OCI-M2 (cell line): ENCODE results near the gene FAM131B.

ENCODE experiments used
- DNase-seq: peaks from one replicate; lab custom pipeline; 2025; ENCODE audit not compliant: unreplicated experiment; lab: John Stamatoyannopoulos, UW

Gene FAM131B

DNA sequence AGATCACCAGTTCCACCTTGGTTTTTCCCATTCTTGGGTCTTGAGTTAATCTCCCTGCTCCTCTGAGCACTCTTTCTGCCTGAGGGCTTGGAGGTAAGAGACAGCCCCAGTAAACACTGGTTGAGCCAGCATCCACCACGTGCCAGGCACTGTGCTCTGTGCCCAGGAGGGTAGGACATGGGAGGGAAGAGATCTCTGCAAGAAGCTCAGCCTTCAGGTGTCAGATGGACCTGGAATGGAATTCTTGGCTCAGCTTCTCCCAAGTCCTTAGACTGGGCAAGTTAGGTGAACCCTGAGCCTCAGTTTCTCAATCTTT, 21.1 kb upstream of the FAM131B start:
- no peak for DNase-seq

GRCh38 chr7:143382791-143383641, 20.5 kb upstream of the FAM131B start:
- DNase-seq, result no peak

- no peak for DNase-seq
These were observed 19.7 kb upstream of the FAM131B start for GRCh38 chr7:143382126-143382790.

- DNase-seq, result no peak
These were observed 19.1 kb upstream of the FAM131B start for GRCh38 chr7:143381427-143382125.

GRCh38 chr7:143380646-143381426, 18.3 kb upstream of the FAM131B start, which contains the start of gene ZYX:
Gene ZYX (plus strand): TSS chr7:143381345. CDS start chr7:143381572, 227 bp downstream.
- DNase-seq, result peak; percentile 88

GRCh38 chr7:143380260-143380645, 17.7 kb upstream of the FAM131B start:
- peak; percentile 81 for DNase-seq

DNA sequence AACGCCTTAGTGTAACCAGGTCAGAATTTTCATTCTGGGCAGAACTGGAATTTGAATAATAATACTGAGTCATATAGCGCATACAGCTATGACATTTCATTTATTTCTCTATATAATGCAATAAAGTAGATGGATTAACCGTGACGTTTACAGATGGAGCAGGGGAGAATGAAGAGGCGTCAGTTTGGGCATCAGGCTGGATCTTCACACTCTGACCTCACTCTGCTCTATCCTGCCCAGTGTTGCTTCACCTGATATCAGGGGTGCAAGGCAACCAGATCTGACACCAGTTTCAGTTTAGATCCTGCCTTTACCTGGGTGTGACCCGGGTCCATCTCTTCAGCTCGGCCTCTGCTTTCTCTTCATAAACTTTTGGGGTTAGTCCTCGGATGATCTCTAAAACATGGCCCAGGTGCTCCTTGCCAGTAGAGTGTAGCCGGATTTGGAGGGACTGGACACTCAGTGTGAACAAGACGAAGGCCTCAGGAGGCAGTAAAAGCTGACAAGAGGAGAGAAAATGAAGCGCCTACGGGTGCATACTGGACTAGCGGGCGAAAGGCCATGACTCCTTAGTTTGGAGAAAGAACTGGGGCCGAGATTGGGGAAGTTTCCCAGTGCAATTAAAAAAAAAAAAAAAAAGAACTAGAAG, 17.2 kb upstream of the FAM131B start:
- no peak for DNase-seq

- DNase-seq, result no peak
These were observed 13.9 kb upstream of the FAM131B start for GRCh38 chr7:143376396-143376795.

DNA sequence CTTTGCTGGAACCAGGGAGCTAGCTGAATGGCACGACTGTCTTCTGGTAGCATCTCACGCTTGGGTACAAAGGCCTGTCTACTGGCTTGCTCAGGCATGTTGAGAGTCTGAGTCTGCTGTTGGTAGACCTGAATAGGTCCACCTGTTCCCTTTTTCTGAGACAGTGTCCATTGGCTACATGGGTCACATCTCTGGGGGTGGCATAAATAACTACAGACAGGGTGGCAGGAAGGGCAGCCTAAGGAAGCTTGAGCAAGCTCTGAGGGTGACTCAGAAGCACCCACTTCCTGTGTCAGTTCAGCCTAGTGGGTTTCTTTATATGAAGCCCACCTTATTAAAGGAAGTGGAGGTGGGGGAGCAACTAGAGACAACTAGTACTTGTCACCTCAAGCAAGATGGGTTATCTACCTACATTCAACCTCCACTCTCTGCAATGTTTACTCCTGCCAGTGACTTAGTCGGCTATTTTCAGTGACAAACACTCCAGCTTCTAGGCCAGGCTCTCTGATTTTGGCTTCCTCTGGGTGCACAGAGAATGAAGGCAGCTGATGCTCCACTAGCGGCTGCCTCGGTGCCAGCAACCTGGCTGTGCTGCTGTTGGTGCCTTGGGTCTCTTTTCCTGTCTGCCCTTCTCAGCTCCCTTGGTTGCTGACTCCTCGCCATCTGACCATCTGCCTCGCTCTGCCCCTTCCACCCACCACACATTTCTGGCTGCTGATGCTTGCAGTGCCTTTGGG, 13.0 kb upstream of the FAM131B start:
- no peak for DNase-seq

DNA sequence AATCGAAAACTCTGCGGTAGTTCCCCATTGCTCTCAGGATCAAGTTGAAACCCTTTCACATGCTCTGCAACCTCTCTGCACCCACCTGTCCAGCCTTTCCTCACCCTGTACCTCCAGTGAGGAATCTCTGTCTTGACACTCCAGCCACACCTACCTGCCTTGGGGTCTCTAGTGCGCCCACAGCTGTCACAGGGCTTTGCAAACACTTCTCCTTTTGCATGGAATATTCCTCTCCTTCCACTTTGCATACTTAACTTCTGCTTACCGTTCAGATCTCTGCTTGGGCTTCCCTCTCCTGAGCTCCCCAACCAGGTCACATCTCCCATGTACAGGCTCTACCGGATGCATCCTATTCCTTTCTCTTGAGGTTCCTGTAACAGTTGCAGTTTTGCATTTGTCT, 12.0 kb upstream of the FAM131B start:
- DNase-seq, result no peak

DNA sequence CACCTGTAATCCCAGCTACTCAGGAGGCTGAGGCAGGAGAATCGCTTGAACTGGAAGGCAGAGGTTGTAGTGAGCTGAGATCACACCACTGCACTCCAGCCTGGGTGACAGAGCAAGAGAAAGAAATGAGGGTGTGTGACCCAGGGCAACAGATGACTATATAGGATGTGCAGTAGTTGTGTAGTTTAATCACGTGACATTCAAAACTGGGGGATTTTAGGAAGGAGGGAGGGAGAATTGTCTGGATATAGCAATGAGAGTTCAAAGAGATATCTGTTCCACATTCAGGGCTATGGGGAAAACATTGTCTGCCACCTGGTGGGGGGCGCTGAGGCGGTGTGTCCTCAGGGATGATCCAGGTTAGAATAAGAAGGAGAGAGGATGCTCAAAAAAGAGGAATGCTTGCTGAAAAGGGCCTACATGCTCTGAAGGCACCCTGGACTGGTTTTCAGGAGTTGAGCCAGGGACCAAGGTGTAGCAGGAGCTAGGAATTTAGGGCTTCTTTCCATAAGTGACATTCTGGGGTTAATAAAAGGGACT, 10.8 kb upstream of the FAM131B start:
- no peak for DNase-seq

- DNase-seq, result no peak
These were observed 9.6 kb upstream of the FAM131B start for GRCh38 chr7:143372070-143372469.

DNA sequence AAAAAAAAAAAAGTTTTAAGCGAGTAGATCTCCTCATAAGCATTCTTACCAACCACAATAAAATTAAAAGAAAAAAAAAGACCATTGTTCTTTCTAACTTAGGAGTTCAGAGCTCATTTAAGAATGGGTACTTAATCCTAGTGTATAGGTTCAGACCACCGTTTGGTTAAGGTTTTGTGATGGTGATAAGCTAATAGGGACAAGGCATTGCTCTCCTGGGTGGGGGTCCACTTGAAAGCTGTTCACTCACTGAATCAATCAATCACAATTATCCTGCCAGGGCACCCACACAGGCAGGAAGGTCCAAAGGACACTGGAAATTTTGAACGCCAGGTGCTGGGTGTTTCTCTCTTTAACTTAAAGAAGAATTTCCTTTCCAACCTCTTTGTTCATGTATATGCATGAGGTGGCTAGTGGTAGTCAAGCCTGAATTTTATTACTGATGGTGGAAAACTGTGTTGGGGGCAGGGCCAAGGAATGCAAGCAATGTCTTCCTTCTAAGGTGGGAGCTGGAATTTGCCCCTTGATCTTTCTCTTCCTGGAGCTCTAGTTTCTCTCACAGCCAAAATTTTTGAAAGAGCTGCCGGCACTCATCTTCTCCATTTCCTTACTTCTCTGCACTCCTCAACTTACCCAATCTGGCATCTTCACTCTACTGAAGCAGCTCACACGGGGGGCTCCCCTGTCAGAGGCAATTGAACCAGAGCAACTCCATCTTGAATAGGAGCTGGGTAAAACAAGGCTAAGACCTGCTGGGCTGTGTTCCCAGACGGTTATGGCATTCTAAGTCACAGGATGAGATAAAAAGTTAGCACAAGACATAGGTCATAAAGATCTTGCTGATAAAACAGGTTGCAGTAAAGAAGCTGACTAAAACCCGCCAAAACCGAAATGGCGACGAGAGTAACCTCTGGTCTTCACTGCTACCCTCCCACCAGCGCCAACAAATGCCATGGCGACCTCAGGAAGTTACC, 7.5 kb upstream of the FAM131B start:
- no peak for DNase-seq

DNA sequence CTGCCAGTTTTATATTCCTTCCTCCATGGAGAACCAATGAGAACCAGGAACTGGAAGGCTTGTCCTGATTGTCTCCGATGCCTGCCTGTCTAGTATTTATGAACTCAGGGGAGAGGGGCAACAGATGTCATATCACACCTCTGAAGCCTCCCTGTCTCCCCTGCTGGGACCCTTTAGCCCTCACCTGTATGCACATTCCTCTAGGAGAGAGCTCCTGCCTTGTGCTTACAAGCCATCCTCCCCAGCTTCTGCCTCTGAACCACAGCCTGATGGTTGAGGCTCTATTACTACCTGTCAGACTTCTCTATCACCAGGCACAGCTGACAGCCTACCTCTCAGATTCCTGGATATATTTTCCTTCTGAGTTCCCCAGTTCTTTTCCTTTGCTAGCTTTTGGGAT, 5.9 kb upstream of the FAM131B start:
- DNase-seq, result no peak

- no peak for DNase-seq
These were observed 5.5 kb upstream of the FAM131B start for GRCh38 chr7:143367972-143368371.

DNA sequence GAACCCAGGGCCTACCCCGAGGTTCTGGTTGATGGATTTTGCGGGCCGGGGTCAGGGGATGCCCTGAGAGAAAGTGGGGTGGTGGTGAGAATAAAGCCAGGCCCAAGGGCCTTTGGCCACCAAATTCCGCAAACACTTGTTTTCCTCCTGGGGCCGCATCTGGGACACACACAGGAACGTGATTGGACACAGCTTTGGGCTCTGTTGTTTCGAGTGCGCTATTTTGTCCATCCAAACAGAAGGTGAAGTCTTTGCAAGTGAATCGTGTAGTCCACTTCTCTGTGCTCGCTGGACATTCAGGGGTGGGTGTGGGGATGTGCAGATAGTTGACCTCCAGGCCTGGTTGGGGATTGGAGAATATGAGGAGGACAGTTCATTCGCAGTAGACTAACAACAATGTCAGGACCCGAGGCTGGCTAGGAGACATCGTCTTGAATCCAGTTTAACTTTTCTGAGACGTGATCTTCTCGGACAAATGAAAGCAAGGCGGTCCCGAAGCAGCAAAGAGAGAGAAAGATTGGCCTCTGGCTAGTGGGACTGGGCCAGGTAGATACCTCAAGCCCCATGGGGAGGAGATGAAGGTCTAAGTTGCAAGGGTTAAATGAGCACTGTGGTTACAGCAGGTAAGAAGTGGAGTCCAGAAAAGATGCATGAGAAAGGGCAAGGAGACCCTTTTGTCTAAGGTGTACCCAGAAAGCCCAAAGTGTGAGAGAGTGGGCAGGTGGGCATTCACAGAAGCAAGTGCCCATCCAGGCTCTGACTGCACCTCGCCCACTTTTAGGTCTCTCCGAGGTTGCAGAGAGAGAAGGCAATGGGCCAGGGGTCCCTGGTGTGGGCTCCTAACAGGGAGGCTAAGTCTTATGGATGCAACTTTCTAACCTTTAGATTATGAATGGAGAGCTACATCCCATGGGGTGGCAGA, 764 bp upstream of the FAM131B start:
- no peak for DNase-seq

GRCh38 chr7:143361552-143362130, 872 bp downstream of the FAM131B start:
- no peak for DNase-seq
